SH-SY5Y (cell line): ENCODE results near the gene SEL1L.

ENCODE experiments used
- GATA2 ChIP-seq: IDR thresholded peaks from 2 replicates; pipeline ENCODE4 v1.6.1; 2011; ENCODE audit warnings: mild to moderate bottlenecking, low read depth, low read length
- GATA3 ChIP-seq: IDR thresholded peaks from 2 replicates; pipeline ENCODE4 v1.6.1; 2011; ENCODE audit warnings: low read depth, mild to moderate bottlenecking, low read length, moderate library complexity

DNA sequence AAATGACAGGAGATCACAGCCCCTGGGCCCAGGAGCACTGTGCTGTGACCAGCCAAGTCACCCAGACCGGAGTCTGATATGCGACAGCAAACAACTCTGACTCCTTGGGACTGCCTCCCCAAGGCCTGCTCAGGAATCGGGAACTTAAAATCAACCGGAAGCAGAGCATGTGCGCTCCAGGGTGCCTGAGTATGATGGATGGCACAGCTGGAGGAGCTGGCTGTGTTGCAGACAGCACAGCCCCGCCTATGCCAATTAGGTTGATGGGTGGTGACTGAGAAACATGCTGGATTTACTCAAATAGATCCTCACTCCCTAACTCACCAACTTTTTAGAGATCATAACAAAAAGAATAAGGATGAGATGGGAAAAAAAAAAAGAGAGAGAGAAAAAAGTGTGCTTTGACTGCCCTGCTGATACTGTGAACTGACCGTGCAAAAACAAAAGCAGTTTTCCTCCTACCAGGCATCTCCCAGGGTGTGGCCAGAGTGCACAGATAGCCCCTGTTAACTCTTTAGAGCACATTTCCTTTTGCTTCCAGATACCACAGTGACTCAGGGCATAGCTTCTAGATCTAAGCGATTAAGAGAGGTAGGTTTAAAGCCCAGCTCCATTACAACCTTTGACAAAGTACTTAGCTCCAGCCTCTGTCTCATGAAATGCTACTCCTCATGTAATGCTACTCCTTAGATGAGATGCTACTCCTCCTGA lies 106.2 kb downstream of the SEL1L start:
- TF ChIP-seq GATA2 (no peak), GATA3 (no peak)
